A673 (cell line): ENCODE data around the gene OTOGL.

Source experiments
- EZH2 ChIP-seq: fragments of 200-600 bp; sonication (generic); IDR thresholded peaks from 2 replicates; pipeline ENCODE4 v1.6.1; 2017; ENCODE audit warnings: borderline replicate concordance, low read depth, mild to moderate bottlenecking, mixed read lengths, antibody characterized with exemption, low read length; ENCODE audit not compliant: poor library complexity, severe bottlenecking
- TF ChIP-seq, protein P1 (sequence below): fragments of 300-800, 200-600 bp; sonication (generic); conservative IDR thresholded peaks from 2 replicates; pipeline ENCODE4 v1.5.1; 2017; ENCODE audit warnings: low read depth, mild to moderate bottlenecking, antibody characterized with exemption, low read length, moderate library complexity, mixed read lengths

DNA sequence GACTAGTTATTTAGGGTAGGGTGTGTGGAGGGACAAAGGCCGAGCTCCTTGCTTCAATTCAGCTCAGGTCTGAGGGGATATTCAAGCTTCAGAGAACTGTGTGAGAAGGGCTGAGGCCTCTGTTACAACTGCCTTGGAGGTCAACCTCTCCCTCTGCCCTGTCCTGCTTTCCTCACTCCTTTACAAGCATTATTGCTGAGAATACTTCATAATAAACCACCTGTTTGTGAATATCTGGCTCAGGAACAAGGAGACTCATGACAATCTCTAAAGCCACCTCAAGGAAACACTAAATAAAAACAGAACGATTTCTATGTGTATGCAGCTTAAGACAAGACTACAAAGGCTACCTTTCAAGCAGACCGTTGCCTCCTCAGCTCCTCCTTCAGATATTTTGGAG, 21.7 kb downstream of the OTOGL start:
- TF ChIP-seq, protein P1, sequence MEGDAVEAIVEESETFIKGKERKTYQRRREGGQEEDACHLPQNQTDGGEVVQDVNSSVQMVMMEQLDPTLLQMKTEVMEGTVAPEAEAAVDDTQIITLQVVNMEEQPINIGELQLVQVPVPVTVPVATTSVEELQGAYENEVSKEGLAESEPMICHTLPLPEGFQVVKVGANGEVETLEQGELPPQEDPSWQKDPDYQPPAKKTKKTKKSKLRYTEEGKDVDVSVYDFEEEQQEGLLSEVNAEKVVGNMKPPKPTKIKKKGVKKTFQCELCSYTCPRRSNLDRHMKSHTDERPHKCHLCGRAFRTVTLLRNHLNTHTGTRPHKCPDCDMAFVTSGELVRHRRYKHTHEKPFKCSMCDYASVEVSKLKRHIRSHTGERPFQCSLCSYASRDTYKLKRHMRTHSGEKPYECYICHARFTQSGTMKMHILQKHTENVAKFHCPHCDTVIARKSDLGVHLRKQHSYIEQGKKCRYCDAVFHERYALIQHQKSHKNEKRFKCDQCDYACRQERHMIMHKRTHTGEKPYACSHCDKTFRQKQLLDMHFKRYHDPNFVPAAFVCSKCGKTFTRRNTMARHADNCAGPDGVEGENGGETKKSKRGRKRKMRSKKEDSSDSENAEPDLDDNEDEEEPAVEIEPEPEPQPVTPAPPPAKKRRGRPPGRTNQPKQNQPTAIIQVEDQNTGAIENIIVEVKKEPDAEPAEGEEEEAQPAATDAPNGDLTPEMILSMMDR = no peak
- no peak for TF ChIP-seq EZH2
